ENCODE data around the gene KCND2. TPM values are rescaled to one million over a fixed set of nuclear protein-coding genes. Genes with fewer than 3 reads are reported as not detected.
A peak's percentile ranks its signal among the peaks of the same experiment; 100 is the strongest.

The KCND2 gene
- total RNA-seq, 1 donor from 2014 or later = 3.7 TPM

DNA sequence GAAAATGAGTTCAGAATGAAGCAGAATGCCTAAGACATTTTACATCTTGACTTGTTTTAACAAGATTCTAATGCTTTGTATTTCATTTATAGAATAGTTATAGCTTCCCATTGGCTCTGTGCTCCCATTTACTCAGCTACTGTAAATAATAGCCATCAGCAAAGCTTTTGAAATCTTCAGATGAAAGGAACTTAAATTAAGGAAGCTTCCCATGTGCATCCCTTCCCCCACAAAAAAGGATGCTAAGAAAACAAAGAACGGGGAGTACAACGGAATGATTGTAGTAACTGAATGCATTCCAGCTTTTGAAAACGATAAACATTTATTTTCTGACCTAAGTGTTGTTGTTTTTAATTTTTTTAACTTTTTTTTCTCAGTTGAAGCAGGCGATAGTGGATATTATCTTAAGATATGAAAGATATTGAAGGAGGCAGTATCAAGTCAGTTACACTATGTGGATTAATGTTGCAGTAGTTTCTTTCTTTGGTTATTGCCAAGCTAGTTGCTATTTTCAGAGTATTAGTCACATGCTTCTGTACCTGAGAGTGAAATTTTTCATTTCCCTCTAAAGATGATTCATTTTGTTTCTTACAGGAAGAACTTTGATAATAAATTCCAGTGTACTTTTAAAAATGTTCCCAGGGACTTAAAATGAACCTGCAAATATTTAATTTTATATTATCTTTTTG lies 129.2 kb downstream of the KCND2 start:
- no peak for DNase-seq (ENCODE audit: low spot score in 2 of 2, unreplicated experiment in 2 of 2)

DNA sequence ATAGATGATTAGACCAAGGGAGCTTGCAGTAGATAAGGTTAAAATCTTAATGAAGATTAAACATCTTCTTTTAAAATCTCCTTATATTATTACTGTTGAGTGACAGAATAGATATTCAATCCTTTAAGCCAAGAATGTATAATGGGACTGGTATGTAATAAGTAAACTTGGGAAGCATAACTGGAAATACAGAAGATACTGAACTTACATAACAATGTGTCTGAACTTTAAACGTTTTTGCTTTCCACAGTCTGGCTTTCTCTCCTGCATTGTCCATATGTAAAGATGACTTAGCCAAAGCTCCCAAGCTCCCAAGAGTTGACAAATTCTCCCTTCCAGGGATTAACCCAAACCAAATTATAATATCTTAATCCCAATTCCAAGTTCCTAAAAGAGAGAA lies 129.8 kb downstream of the KCND2 start:
- Mint-ChIP-seq H3K27me3 (ENCODE audit: low read depth) (no peaks in the 10 kb centered on the region), H3K36me3 (no peaks in the 10 kb centered on the region), H3K4me3 (no peak overlapping the region), H3K9me3 (no peaks in the 10 kb centered on the region), H3K4me1 (peaks cover 45% of the 10 kb centered on the region), H3K27ac (peak overlapping the region; percentile 78)
- TF ChIP-seq, protein P1, sequence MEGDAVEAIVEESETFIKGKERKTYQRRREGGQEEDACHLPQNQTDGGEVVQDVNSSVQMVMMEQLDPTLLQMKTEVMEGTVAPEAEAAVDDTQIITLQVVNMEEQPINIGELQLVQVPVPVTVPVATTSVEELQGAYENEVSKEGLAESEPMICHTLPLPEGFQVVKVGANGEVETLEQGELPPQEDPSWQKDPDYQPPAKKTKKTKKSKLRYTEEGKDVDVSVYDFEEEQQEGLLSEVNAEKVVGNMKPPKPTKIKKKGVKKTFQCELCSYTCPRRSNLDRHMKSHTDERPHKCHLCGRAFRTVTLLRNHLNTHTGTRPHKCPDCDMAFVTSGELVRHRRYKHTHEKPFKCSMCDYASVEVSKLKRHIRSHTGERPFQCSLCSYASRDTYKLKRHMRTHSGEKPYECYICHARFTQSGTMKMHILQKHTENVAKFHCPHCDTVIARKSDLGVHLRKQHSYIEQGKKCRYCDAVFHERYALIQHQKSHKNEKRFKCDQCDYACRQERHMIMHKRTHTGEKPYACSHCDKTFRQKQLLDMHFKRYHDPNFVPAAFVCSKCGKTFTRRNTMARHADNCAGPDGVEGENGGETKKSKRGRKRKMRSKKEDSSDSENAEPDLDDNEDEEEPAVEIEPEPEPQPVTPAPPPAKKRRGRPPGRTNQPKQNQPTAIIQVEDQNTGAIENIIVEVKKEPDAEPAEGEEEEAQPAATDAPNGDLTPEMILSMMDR (IDR thresholded peaks at IDR 0.05; ENCODE audit: unreplicated experiment) = no peak
- DNase-seq (ENCODE audit: low spot score in 2 of 2, unreplicated experiment in 2 of 2) = no peak

More for the DNA sequence above, 129.2 kb downstream of the KCND2 start:
- TF ChIP-seq, protein P1 (IDR thresholded peaks at IDR 0.05; ENCODE audit: unreplicated experiment) = no peak
- H3K27ac Mint-ChIP-seq = peak overlapping the region; percentile 92
- H3K36me3 Mint-ChIP-seq = no peaks in the 10 kb centered on the region
- no peaks in the 10 kb centered on the region for H3K9me3 Mint-ChIP-seq
- peak overlapping the region; percentile 17 for H3K4me3 Mint-ChIP-seq
- H3K4me1 Mint-ChIP-seq = peaks cover 45% of the 10 kb centered on the region
- no peaks in the 10 kb centered on the region for H3K27me3 Mint-ChIP-seq (ENCODE audit: low read depth)

DNA sequence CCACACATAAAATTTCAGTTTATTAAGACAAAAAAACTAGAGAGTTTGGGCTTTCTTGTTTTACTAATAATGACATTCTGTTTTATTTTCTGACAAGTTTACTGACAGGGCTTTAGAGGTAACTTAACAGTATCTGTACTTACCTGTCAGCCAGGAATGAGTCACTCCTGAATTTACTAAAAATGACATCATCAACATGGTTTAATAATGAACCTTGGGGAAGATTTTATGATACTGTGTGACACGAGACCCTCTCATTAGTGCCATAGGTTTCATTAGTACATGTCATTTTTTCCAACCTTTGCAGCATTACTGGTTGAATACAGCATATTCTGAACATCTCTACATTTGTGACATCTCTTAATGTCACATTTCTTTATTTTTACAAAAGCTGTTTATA lies 131.1 kb downstream of the KCND2 start:
- Mint-ChIP-seq H3K4me3 (no peak overlapping the region), H3K4me1 (peaks cover 45% of the 10 kb centered on the region), H3K9me3 (no peaks in the 10 kb centered on the region), H3K27me3 (ENCODE audit: low read depth) (no peaks in the 10 kb centered on the region), H3K27ac (peak overlapping the region; percentile 19), H3K36me3 (no peaks in the 10 kb centered on the region)
- TF ChIP-seq, protein P1 (IDR thresholded peaks at IDR 0.05; ENCODE audit: unreplicated experiment) = no peak
- DNase-seq (ENCODE audit: low spot score in 2 of 2, unreplicated experiment in 2 of 2) = no peak

DNA sequence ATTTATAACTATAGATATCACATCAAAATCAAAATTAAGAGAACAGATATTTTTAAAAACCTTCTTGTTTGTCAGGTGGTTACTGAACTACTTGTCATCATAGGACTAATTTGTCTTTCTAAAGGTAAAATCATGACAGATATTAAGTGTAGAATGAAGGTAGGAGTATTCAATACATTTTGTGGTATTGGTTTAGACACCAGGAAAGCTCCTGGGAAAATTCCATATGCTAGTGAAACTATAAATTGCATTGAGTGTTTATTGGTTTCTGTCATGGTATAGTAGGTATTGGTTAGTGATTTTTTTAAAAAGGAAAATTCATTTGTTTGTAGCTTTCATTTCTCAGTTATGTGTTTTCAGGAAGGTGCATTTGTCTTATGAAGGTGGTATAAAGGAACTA lies 132.7 kb downstream of the KCND2 start:
- no peaks in the 10 kb centered on the region for H3K36me3 Mint-ChIP-seq
- H3K9me3 Mint-ChIP-seq = peaks cover 1% of the 10 kb centered on the region
- H3K27me3 Mint-ChIP-seq (ENCODE audit: low read depth) = no peaks in the 10 kb centered on the region
- H3K4me1 Mint-ChIP-seq = peaks cover 45% of the 10 kb centered on the region
- H3K27ac Mint-ChIP-seq = no peak overlapping the region
- no peak overlapping the region for H3K4me3 Mint-ChIP-seq
- no peak for DNase-seq (ENCODE audit: low spot score in 2 of 2, unreplicated experiment in 2 of 2)
- TF ChIP-seq, protein P1 (IDR thresholded peaks at IDR 0.05; ENCODE audit: unreplicated experiment) = no peak

GRCh38 chr7:120407010-120407409 lies 134.0 kb downstream of the KCND2 start:
- H3K4me1 Mint-ChIP-seq = peaks cover 36% of the 10 kb centered on the region
- H3K9me3 Mint-ChIP-seq = peaks cover 5% of the 10 kb centered on the region
- H3K27me3 Mint-ChIP-seq (ENCODE audit: low read depth) = no peaks in the 10 kb centered on the region
- TF ChIP-seq, protein P1 (IDR thresholded peaks at IDR 0.05; ENCODE audit: unreplicated experiment) = no peak
- no peak overlapping the region for H3K27ac Mint-ChIP-seq
- no peaks in the 10 kb centered on the region for H3K36me3 Mint-ChIP-seq
- DNase-seq (ENCODE audit: low spot score in 2 of 2, unreplicated experiment in 2 of 2) = no peak
- H3K4me3 Mint-ChIP-seq = no peak overlapping the region
